ENCODE results near the gene ARL2.
"Not testable (repeated sequence)": the region's sequence is repeated elsewhere in the genome, so short reads cannot be mapped to it uniquely, and the experiment has no call there.

ARL2 gene

DNA sequence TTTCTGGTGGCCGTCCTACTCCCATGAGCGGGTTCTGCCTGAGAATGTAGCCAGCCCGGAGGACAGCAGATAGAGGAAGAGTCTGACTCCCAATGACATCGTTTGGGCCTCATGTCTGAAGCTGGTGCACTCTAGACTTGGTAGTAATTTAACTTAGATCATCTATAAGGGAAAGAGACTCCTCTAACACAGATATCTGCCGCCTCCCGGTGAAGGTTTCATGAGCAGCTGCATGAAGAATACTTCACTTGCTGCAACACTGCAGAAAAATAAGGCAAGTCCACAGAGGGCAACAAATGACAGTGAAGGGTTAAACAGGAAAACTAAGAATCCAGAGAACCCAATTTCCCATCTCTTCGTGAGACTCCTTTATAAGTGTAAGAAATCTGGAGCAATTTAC lies 5.9 kb upstream of the ARL2 start:
- no peak for DNase-seq (ENCODE audit: low read depth in 2 of 2)

DNA sequence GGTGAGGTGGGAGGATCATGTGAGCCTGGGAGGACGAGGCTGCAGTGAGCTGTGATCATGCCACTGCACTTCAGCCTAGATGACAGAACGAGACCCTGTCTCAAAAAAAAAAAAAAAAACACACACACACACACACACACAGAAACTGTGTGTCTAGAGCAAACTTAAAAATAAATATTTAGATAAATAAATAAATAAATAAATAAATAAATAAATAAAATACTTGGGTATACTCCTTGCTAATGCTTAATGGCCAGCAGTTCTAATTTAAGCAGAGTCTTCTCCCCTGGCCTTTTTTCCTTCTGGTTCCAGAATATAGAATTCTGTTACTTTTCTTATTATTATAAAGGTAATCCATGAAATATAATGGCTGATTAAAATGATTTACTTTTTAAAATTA lies 5.1 kb upstream of the ARL2 start:
- no peak for DNase-seq (ENCODE audit: low read depth in 2 of 2)

DNA sequence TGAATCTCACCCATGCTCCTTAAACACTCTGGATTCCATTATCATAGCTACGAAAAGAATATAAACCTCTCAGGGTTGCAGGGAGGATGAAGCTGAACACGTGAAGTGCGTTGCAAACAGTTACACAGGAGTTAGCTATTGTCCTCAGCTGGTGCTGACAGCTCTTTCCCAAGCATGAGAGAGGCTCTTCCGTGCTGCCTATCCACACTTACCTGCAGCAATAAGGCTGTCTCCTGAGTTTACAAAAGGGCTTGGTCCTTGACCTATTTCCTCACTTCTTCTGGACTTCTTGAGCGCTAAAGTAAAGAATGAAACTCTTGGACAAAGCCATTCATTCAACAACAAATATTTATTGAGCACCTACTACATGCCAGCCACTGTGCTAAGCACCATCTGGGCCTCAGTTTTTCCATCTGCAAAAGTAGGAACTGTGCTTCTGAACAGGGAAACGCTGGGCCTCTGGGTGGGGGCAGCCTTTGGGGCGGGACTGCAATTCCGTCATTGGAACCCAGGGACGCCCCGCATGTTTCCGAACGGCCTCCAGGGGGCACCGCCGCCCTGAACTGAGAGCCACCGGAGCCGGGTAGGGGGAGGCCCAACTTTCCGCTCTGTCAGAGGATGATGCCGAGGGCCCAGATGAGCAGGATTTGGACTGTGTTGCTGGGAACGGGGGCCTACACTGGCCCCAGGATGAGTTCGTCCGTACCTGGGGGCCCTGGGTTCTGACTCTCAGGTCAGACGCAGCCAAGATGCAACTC lies 651 bp upstream of the ARL2 start:
- peak; percentile 84 to 89 for DNase-seq (ENCODE audit: low read depth in 2 of 2)

- DNase-seq (ENCODE audit: low read depth in 2 of 2) = no peak
These were observed 817 bp downstream of the ARL2 start for GRCh38 chr11:65014726-65015227.

- DNase-seq (ENCODE audit: low read depth in 2 of 2) = no peak
These were observed 2.7 kb downstream of the ARL2 start for GRCh38 chr11:65016705-65017104.

- DNase-seq (ENCODE audit: low read depth in 2 of 2) = no peak
These were observed 4.0 kb downstream of the ARL2 start for GRCh38 chr11:65017937-65018336.

DNA sequence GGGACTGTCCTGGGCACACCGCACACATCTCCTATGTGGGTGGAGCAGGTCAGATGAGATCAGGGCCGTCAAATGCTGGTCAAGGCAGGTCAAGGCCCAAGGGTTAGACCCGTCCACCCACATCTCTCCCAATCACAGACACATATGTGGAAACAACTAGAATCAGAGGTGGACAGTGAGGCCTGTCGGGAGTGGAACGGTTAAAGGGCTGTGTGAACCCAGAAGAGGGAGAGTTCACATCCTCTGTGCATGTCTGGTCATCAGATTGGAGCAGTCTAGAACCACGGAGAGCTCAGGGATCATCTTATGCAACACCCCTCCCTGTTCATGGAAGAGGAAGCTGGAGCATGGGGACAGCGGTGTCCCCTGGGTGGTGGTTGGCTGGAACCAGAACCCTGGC lies 5.9 kb downstream of the ARL2 start:
- DNase-seq (ENCODE audit: low read depth in 2 of 2) = no peak

DNA sequence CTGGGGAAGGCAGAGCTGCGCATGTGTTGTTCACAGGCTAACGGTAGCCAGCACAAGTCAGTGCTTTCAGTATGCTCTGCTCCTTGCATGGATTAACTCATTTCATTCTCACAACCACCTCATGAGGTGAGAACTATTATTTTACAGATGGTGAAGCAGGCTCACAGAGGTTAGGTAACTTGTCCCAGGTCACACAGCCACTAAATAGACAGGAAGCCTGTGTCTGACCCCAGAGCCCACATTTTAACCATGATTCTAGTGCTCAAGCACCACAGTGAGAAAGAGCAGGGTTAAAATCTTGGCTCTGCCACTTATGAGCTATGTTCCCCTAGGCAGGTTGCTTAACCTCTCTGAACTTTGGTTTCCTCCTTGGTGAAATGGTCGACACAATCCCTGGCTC lies 7.0 kb downstream of the ARL2 start:
- no peak for DNase-seq (ENCODE audit: low read depth in 2 of 2)

DNA sequence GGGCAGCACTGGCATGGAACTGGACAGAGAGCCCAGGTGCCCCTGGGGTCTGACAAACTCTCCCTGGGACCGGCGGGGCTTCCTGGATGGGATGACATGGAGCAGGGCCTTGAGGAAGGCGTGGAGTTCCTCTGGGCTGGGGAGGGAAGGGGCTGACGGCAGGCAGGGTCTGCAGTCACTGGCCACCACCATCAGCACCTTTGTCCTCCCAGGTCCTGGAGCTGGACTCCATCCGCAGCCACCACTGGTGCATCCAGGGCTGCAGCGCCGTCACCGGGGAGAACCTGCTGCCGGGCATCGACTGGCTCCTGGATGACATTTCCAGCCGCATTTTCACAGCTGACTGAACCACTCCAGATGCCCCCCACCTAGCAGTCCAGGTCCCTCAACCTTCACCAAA lies 7.5 kb downstream of the ARL2 start:
- DNase-seq (ENCODE audit: low read depth in 2 of 2) = no peak

GRCh38 chr11:65023502-65023901 lies 9.5 kb downstream of the ARL2 start:
- not testable (repeated sequence) for DNase-seq (ENCODE audit: low read depth in 2 of 2)

GRCh38 chr11:65026810-65027209 lies 12.8 kb downstream of the ARL2 start:
- DNase-seq (ENCODE audit: low read depth in 2 of 2) = no peak

DNA sequence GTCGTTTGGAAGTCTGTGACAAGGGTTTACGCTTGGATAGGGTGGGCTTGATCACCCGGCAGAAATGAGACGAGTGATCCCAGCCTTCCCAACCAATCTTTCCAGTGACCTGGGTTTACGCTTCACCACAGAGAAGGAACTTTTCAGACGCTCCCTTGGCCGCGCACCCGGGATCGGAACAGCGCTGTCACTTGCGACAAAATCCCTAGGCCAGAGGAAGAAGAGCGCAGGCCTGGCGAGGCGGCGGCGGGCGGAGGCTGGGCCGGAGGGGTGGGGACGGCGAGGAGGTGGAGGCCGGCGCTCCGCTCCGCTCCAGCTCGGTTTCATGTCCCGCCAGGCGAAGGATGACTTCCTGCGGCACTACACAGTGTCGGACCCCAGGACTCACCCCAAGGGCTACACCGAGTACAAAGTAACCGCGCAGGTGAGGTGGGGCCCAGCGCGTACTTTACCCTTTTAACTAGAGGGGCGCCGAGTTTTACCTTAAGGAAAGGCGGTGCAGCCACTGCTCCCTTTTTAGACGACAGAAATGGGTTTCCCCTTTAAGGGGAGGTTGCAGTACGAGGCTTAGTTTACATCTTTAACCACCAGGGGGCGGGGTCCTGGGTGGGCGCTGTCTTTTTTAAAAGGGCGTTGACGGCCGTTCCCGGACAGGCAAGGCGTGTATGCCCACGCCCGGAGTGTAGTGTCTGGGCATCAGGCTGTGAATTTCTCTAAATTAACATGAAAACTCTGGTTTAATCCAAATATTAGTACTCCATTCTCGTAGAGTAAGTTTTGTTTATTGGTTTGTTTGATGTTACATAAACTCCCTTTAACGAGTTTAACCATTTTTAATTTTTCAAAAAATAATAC lies 13.5 kb downstream of the ARL2 start, which contains the start of gene SNX15:
Gene SNX15, plus strand, starts transcription at position 227 of the 855 bp plus-strand sequence. Its CDS starts 99 bp downstream, at position 326.
- DNase-seq (ENCODE audit: low read depth in 2 of 2) = peak; percentile 81 to 90

DNA sequence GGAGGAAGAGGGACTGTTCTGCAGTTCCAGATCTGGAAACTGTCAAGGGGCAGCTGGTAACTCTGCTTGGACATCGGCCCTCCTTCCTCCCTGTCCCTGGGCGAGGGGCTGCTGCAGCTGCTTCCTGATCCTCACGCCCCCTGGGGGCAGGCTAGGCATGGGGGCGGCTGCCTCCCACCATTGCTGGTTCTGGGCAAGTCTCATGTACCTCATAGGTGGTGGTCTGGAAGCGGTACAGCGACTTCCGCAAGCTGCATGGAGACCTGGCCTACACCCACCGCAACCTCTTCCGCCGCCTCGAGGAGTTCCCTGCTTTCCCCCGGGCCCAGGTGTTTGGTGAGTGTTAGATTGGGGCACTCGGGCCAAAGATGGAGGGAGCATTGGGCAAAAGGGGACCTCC lies 18.3 kb downstream of the ARL2 start:
- DNase-seq (ENCODE audit: low read depth in 2 of 2) = no peak

DNA sequence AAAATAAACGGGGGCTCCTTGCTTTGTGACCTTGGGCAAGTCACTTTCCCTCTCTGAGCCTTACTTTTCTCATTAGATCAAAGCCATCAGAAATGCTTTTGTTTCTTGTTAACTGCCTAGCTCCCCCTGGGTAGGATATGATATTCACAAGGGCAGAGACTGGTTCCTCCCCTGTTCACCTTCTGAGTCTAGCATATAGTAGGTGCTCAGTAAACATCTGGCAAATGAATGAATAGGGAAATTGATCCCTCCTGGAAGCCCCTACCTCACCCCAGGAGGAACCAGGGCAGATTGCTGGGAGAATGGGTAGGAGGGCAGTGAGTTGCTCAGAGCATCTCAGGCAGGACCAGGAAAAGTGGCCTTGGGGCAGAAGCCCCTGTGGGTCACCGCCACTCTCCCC lies 20.5 kb downstream of the ARL2 start:
- no peak for DNase-seq (ENCODE audit: low read depth in 2 of 2)

DNA sequence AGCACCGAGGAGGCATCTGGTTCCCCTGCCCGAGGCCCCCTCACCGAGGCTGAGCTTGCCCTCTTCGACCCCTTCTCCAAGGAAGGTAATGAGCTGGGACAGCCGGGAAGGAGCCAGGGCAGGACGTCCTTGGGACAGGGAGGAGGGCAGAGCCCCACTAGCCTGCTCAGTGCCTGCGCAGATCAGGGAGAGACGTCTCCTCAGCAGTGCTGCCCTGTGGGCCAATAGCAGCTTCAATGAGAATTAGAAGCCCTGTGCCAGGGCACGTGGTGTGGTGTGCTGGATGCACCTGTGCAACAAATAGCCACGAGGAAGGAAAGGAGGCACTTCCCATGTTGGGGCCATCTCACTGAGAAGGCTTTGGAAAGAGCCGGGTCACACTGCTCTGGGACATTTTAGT lies 21.6 kb downstream of the ARL2 start:
- DNase-seq (ENCODE audit: low read depth in 2 of 2) = no peak

DNA sequence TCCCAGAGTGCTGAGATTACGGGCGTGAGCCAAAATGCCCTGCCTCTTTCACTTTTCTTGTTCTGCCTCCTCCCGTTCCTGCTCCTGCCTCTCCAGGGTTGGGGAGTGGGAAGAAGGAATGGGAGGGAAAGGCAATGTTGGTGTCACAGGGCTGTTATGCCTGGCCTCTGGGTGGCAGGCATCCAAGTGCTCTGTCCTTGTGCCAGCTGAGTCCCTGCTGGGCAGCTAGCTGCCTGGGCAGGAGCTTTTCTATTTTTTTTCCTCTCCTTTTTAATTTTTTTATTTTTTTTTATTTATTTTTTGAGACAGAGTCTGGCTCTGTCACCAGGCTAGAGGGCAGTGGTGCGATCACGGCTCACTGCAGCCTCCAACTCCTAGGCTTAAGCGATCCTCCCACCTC lies 23.0 kb downstream of the ARL2 start:
- DNase-seq (ENCODE audit: low read depth in 2 of 2) = no peak

DNA sequence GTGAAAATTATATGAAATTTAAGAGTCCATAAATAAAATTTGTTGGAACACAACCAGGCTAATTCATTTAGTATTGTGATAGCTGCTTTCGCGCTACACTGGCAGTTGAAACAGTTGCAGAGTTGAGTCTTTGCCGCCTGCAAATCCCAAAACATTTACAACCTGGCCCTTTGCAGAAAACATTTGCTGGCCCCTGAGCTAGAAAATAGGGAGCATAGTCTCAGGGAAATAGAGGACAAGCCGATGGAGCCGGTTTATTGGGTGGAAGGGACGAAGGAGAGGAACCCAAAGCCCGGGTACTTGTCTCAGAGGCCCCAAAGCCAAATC lies 26.5 kb downstream of the ARL2 start:
- no peak for DNase-seq (ENCODE audit: low read depth in 2 of 2)

GRCh38 chr11:65040847-65041622 lies 27.1 kb downstream of the ARL2 start, which contains the start of gene SAC3D1:
Gene SAC3D1 (plus strand): TSS chr11:65041210. CDS start chr11:65041293, 83 bp downstream.
- DNase-seq (ENCODE audit: low read depth in 2 of 2) = peak; percentile 86

DNA sequence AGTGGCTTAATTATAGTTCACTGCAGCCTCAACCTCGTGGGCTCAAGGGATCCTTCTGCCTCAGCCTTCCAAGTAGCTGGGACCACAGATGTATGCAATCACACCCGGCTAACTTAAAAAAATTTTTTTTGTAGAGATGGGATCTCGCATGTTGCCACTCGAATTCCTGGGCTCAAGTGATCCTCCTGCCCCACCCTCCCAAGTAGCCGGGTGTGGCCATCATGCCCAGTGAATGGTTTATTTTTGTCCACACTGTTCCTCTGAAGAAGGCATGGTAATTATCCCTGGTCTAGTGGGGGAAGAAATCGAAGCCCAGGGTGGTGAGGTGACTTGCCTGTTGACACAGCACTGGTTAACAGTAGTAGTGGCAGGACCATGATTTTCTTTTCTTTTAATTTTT lies 28.9 kb downstream of the ARL2 start:
- DNase-seq (ENCODE audit: low read depth in 2 of 2) = no peak

GRCh38 chr11:65043881-65044501 lies 30.0 kb downstream of the ARL2 start:
- no peak for DNase-seq (ENCODE audit: low read depth in 2 of 2)

DNA sequence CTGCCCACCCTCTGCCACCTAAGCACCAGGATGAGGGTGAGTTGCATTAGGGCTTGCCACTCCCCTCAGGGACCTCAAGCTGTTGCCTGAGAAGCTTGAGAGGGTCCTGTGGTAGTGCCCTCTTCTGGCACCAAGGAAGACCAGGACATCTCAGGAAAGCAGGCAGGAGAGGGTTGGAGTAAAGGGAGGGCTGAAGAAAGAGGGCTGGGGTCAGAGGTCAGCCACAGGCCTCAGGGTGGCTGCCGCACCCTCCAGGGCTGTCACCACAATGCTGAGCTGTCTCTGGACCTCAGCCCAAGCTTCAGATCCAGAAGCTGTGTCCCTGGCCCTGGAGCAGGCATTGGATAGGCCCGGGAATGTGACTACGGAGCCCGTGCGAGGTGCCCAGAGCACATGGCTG lies 31.1 kb downstream of the ARL2 start:
- no peak for DNase-seq (ENCODE audit: low read depth in 2 of 2)

DNA sequence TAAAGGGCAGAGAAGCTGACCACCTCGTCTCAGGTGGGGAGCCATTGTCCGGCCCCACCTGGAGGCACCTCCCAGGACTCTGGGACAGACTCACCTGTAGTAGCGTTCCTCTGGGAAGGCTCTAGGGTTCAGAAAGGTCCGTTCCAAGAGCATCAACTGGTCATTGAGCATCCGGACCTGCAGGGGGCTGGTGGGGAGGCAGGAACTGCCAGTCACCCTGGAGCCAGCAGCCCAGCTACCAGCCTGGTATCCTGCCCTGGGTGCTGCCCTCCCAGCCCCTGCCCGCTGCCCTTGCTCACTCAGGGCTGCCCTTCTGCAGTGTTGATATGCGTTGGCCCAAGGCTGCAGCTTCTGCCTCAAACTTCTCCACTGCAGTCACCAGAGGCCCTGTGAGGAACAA lies 31.8 kb downstream of the ARL2 start:
- DNase-seq (ENCODE audit: low read depth in 2 of 2) = no peak
